Liver (tissue), 9 donors: ENCODE measurements around the gene TRAPPC12. TPM values are rescaled to one million over a fixed set of nuclear protein-coding genes. Genes with fewer than 3 reads are reported as not detected.

Experiments
- DNase-seq: peaks from one replicate; pipeline ENCODE4 v3.0.0-alpha.2; 2017; ENCODE audit warnings: low spot score
- H3K27ac ChIP-seq, 2 donors: one replicate each; pipeline ENCODE4 v1.7.0; 2013; ENCODE audit warnings: inconsistent platforms in 2 of 2, low read length in 2 of 2, control low read depth in 1 of 2, low read depth in 1 of 2, mild to moderate bottlenecking in 1 of 2
- H3K27me3 ChIP-seq, 4 donors: one replicate each; pipeline versions ENCODE4 v1.6.1 to v1.7.0; 2013; ENCODE audit warnings: low read length in 3 of 4, inconsistent platforms in 1 of 4, mild to moderate bottlenecking in 1 of 4, moderate library complexity in 1 of 4; ENCODE audit not compliant: control insufficient read depth in 4 of 4, insufficient read depth in 4 of 4
- H3K36me3 ChIP-seq, 4 donors: one replicate each; pipeline versions ENCODE4 v1.6.1 to v1.7.0; 2013; ENCODE audit warnings: low read length in 3 of 4, mild to moderate bottlenecking in 3 of 4, low read depth in 1 of 4, moderate library complexity in 1 of 4; ENCODE audit not compliant: control insufficient read depth in 4 of 4, insufficient read depth in 3 of 4
- H3K4me1 ChIP-seq, 4 donors: one replicate each; pipeline versions ENCODE4 v1.6.1 to v1.7.0; 2013; ENCODE audit warnings: low read length in 3 of 4, mild to moderate bottlenecking in 3 of 4, moderate library complexity in 1 of 4; ENCODE audit not compliant: control insufficient read depth in 4 of 4, insufficient read depth in 4 of 4
- H3K4me3 ChIP-seq, 3 donors: one replicate each; pipeline versions ENCODE4 v1.6.1 to v1.7.0; 2013; ENCODE audit warnings: low read length in 3 of 3, control low read depth in 1 of 3, low read depth in 1 of 3, mild to moderate bottlenecking in 1 of 3
- H3K9ac ChIP-seq, 2 donors: one replicate each; pipeline ENCODE4 v1.7.0; 2013; ENCODE audit warnings: low read length in 2 of 2, mild to moderate bottlenecking in 2 of 2, moderate library complexity in 2 of 2, control low read depth in 1 of 2, low read depth in 1 of 2
- H3K9me3 ChIP-seq, 4 donors: one replicate each; pipeline versions ENCODE4 v1.6.1 to v1.7.0; 2013; ENCODE audit warnings: low read length in 3 of 4; ENCODE audit not compliant: control insufficient read depth in 4 of 4
- ATF3 ChIP-seq: IDR thresholded peaks from 2 replicates; pipeline ENCODE4 v1.6.1; 2016; ENCODE audit warnings: antibody characterized with exemption
- CTCF ChIP-seq: fragments of 150-350 bp; IDR thresholded peaks from 2 replicates; pipeline ENCODE4 v1.5.1; 2017; ENCODE audit warnings: improper control_type of control experiment, low read depth, low read length; ENCODE audit not compliant: missing input control
- EGR1 ChIP-seq, 2 donors: IDR thresholded peaks; 2 replicates each; pipeline ENCODE4 v1.6.1; 2016 to 2018; ENCODE audit warnings: antibody characterized with exemption in 2 of 2, low read depth in 2 of 2
- FOXA1 ChIP-seq: IDR thresholded peaks from 2 replicates; pipeline ENCODE4 v1.6.1; 2016; ENCODE audit warnings: antibody characterized with exemption
- FOXA2 ChIP-seq: IDR thresholded peaks from 2 replicates; pipeline ENCODE4 v1.6.1; 2016; ENCODE audit warnings: antibody characterized with exemption
- GABPA ChIP-seq, 2 donors: IDR thresholded peaks in 1 of 2; conservative IDR thresholded peaks in 1 of 2; 2 replicates each; pipeline ENCODE4 v1.6.1; 2016; ENCODE audit warnings: antibody characterized with exemption in 2 of 2, mild to moderate bottlenecking in 1 of 2, moderate library complexity in 1 of 2
- HNF4A ChIP-seq, 2 donors: conservative IDR thresholded peaks; 2 replicates each; pipeline ENCODE4 v1.6.1; 2016; ENCODE audit warnings: antibody characterized with exemption in 2 of 2, mild to moderate bottlenecking in 2 of 2
- HNF4G ChIP-seq: IDR thresholded peaks from 2 replicates; pipeline ENCODE4 v1.6.1; 2016; ENCODE audit warnings: antibody characterized with exemption
- JUND ChIP-seq, 2 donors: IDR thresholded peaks; 2 replicates each; pipeline ENCODE4 v1.6.1; 2016; ENCODE audit warnings: antibody characterized with exemption in 2 of 2
- MAX ChIP-seq: IDR thresholded peaks from 2 replicates; pipeline ENCODE4 v1.6.1; 2016; ENCODE audit warnings: antibody characterized with exemption
- NR2F2 ChIP-seq: IDR thresholded peaks from 2 replicates; pipeline ENCODE4 v1.6.1; 2016; ENCODE audit warnings: antibody characterized with exemption
- RAD21 ChIP-seq, 2 donors: IDR thresholded peaks; 2 replicates each; pipeline ENCODE4 v1.6.1; 2016; ENCODE audit warnings: antibody characterized with exemption in 2 of 2, mild to moderate bottlenecking in 2 of 2
- REST ChIP-seq: IDR thresholded peaks from 2 replicates; pipeline ENCODE4 v1.6.1; 2016; ENCODE audit warnings: antibody characterized with exemption, mild to moderate bottlenecking
- RXRA ChIP-seq, 2 donors: IDR thresholded peaks; 2 replicates each; pipeline ENCODE4 v1.6.1; 2017 to 2018; ENCODE audit warnings: antibody characterized with exemption in 2 of 2, mild to moderate bottlenecking in 1 of 2
- SP1 ChIP-seq: IDR thresholded peaks from 2 replicates; pipeline ENCODE4 v1.6.1; 2018; ENCODE audit warnings: antibody characterized with exemption, mild to moderate bottlenecking
- TAF1 ChIP-seq: conservative IDR thresholded peaks from 2 replicates; pipeline ENCODE4 v1.6.1; 2016; ENCODE audit warnings: antibody characterized with exemption, mild to moderate bottlenecking
- YY1 ChIP-seq: IDR thresholded peaks from 2 replicates; pipeline ENCODE4 v1.6.1; 2016; ENCODE audit warnings: antibody characterized with exemption, mild to moderate bottlenecking
- ZBTB33 ChIP-seq: IDR thresholded peaks from 2 replicates; pipeline ENCODE4 v1.6.1; 2016; ENCODE audit warnings: antibody characterized with exemption
- WGBS: extraction: QIAGEN DNeasy Blood & Tissue Kit; methylation state at CpG from one replicate; pipeline ENCODE4 v1.1.7; 2013; 5-methylcytosine and 5-hydroxymethylcytosine counted together
- polyA plus RNA-seq, 2 donors: library from polyadenylated mRNA; stranded (reverse) in 1 of 2; unstranded in 1 of 2; fragments of 200-250 nt in 1 of 2; fragments of >200 nt in 1 of 2; fragmentation: Nextera tagmentation in 1 of 2; extraction: Ambion mirVana in 1 of 2; gene quantifications; one replicate each; pipeline versions ENCODE4 v1.2.1 to v1.2.3, GENCODE V29; 2013 to 2015
- total RNA-seq, 2 donors: library from RNA; depleted of rRNA; stranded (reverse); fragments of >200 nt; gene quantifications; one replicate each; pipeline ENCODE4 v1.2.3, GENCODE V29; 2014
- donor health status: healthy.
- donor health status: healthy.
- donor health status: healthy.
- donor health status: healthy.
- donor health status: healthy.

The TRAPPC12 gene
- total and polyA plus RNA-seq, 4 donors: 30.2 to 60.9 (median 39.7) TPM

- H3K4me1 ChIP-seq: peaks cover 0 to 10% (median 9%) of the 10 kb centered on the region in 4 donors
- no peaks in the 10 kb centered on the region for H3K9me3 ChIP-seq
- TF ChIP-seq CTCF (no peak), RXRA (IDR thresholded peaks at IDR 0.05) (no peak), TAF1 (no peak), HNF4G (no peak), JUND (IDR thresholded peaks at IDR 0.05) (no peak), RAD21 (IDR thresholded peaks at IDR 0.05) (no peak), ATF3 (no peak), EGR1 (IDR thresholded peaks at IDR 0.05; ENCODE audit: low read depth in 2 of 2) (no peak), FOXA1 (no peak), MAX (no peak), YY1 (no peak), HNF4A (conservative IDR thresholded peaks at IDR 0.05) (no peak), ZBTB33 (no peak)
- no peak overlapping the region for H3K27ac ChIP-seq
- DNase-seq: no peak
- no peak overlapping the region for H3K4me3 ChIP-seq
- no peak overlapping the region for H3K9ac ChIP-seq
- H3K36me3 ChIP-seq: peaks cover 0 to 28% (median 3%) of the 10 kb centered on the region in 4 donors
- no peaks in the 10 kb centered on the region for H3K27me3 ChIP-seq
- 87% methylated on average over 31 of the region's 31 CpGs for WGBS
Measured at GRCh38 chr2:3479430-3480320, 100.2 kb downstream of the TRAPPC12 start.

GRCh38 chr2:3480352-3481010 lies 101.0 kb downstream of the TRAPPC12 start:
- Histone ChIP-seq H3K9ac (no peak overlapping the region), H3K36me3 (peaks cover 0 to 26% (median 3%) of the 10 kb centered on the region in 4 donors), H3K27me3 (no peaks in the 10 kb centered on the region), H3K4me1 (peaks cover 0 to 10% (median 9%) of the 10 kb centered on the region in 4 donors), H3K27ac (peak overlapping the region in 1 of 2 donors; percentile 62), H3K4me3 (no peak overlapping the region), H3K9me3 (no peaks in the 10 kb centered on the region)
- WGBS: 34% methylated on average over 7 of the region's 7 CpGs
- peak; percentile 72 for DNase-seq
- TF ChIP-seq SP1: peak; percentile 70
- peak in 1 of 2 donors; percentile 39 for TF ChIP-seq RAD21 (IDR thresholded peaks at IDR 0.05)
- TF ChIP-seq JUND (IDR thresholded peaks at IDR 0.05): no peak
- no peak for TF ChIP-seq ZBTB33
- TF ChIP-seq NR2F2: no peak
- no peak for TF ChIP-seq FOXA2
- TF ChIP-seq YY1: no peak
- peak in 1 of 2 donors; percentile 24 for TF ChIP-seq GABPA (IDR thresholded peaks at IDR 0.05 in 1 of 2, conservative IDR thresholded peaks at IDR 0.05 in 1 of 2)
- peak; percentile 32 for TF ChIP-seq REST
- no peak for TF ChIP-seq FOXA1
- no peak for TF ChIP-seq MAX
- no peak for TF ChIP-seq RXRA (IDR thresholded peaks at IDR 0.05)
- no peak for TF ChIP-seq TAF1
